Rectal smooth muscle tissue (tissue), 1 donor: ENCODE data around the gene FBXL4.

Experiments used
- H3K27ac ChIP-seq: one replicate; pipeline ENCODE4 v1.7.0; 2013; ENCODE audit warnings: low read depth, low read length, inconsistent platforms
- H3K27me3 ChIP-seq: one replicate; pipeline ENCODE4 v1.7.0; 2013; ENCODE audit warnings: low read length; ENCODE audit not compliant: control insufficient read depth, insufficient read depth
- H3K36me3 ChIP-seq: one replicate; pipeline ENCODE4 v1.7.0; 2013; ENCODE audit warnings: low read length; ENCODE audit not compliant: control insufficient read depth, insufficient read depth
- H3K4me1 ChIP-seq: one replicate; pipeline ENCODE4 v1.7.0; 2013; ENCODE audit warnings: low read length; ENCODE audit not compliant: control insufficient read depth, insufficient read depth
- H3K4me3 ChIP-seq: one replicate; pipeline ENCODE4 v1.7.0; 2013; ENCODE audit warnings: low read length
- H3K9ac ChIP-seq: one replicate; pipeline ENCODE4 v1.7.0; 2013; ENCODE audit warnings: low read length

Gene FBXL4

DNA sequence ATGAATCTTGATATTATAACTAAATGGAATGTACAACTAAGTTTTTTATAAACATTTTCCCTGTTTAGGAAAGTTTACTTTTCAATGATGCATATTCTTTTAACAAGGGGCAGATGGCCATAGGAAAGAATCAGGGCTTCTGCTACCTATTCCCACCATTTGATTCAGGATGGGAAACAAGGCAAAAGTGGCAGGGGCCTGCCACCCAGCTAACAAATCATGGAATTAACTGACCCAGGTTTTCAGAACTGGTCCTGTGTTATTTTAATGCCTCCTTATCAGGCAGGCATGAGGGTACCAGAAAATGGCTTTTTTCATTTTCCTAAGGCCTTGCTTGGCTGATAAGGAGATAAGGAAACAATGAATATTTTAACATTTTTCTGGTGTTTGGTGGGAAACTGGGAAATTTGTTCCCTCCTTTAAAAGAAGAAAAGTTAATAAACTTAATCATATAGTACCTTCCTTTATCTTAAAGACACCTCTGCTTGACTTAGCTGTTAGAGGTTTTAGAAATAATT, 106.7 kb downstream of the FBXL4 start:
- peaks cover 40% of the 10 kb centered on the region for H3K27me3 ChIP-seq
- H3K4me1 ChIP-seq: no peaks in the 10 kb centered on the region
- no peak overlapping the region for H3K9ac ChIP-seq
- no peak overlapping the region for H3K4me3 ChIP-seq
- no peak overlapping the region for H3K27ac ChIP-seq
- no peaks in the 10 kb centered on the region for H3K36me3 ChIP-seq

GRCh38 chr6:98840385-98840784, 107.4 kb downstream of the FBXL4 start:
- Histone ChIP-seq H3K9ac (no peak overlapping the region), H3K4me3 (no peak overlapping the region), H3K27ac (no peak overlapping the region), H3K36me3 (no peaks in the 10 kb centered on the region), H3K4me1 (no peaks in the 10 kb centered on the region), H3K27me3 (peaks cover 46% of the 10 kb centered on the region)

- Histone ChIP-seq H3K9ac (no peak overlapping the region), H3K27ac (no peak overlapping the region), H3K4me3 (no peak overlapping the region), H3K27me3 (peaks cover 49% of the 10 kb centered on the region), H3K36me3 (no peaks in the 10 kb centered on the region), H3K4me1 (no peaks in the 10 kb centered on the region)
These were observed 107.9 kb downstream of the FBXL4 start for GRCh38 chr6:98839781-98840361.

DNA sequence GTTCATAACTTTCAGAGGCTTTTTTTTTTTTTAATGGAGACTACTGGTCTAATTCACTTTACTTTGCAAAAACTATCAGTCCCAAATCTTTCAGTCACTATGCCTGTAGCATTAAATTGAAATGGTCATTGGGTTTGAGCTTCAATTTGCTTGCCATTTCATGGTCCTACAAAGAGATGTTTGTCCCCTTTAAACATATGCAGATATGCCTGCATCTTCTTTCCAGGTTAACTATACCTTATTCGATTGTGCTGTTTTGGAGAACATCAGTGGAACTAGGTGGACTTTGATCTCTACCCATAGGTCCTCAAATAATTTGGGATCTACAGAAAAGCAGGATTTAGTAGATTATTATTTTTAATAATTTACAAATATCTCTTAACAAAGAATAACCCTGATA, 108.8 kb downstream of the FBXL4 start:
- Histone ChIP-seq H3K27me3 (peaks cover 49% of the 10 kb centered on the region), H3K9ac (no peak overlapping the region), H3K4me1 (no peaks in the 10 kb centered on the region), H3K4me3 (no peak overlapping the region), H3K27ac (no peak overlapping the region), H3K36me3 (no peaks in the 10 kb centered on the region)

GRCh38 chr6:98838032-98838431, 109.7 kb downstream of the FBXL4 start:
- Histone ChIP-seq H3K36me3 (no peaks in the 10 kb centered on the region), H3K27ac (no peak overlapping the region), H3K4me3 (no peak overlapping the region), H3K27me3 (peaks cover 44% of the 10 kb centered on the region), H3K4me1 (no peaks in the 10 kb centered on the region), H3K9ac (no peak overlapping the region)

DNA sequence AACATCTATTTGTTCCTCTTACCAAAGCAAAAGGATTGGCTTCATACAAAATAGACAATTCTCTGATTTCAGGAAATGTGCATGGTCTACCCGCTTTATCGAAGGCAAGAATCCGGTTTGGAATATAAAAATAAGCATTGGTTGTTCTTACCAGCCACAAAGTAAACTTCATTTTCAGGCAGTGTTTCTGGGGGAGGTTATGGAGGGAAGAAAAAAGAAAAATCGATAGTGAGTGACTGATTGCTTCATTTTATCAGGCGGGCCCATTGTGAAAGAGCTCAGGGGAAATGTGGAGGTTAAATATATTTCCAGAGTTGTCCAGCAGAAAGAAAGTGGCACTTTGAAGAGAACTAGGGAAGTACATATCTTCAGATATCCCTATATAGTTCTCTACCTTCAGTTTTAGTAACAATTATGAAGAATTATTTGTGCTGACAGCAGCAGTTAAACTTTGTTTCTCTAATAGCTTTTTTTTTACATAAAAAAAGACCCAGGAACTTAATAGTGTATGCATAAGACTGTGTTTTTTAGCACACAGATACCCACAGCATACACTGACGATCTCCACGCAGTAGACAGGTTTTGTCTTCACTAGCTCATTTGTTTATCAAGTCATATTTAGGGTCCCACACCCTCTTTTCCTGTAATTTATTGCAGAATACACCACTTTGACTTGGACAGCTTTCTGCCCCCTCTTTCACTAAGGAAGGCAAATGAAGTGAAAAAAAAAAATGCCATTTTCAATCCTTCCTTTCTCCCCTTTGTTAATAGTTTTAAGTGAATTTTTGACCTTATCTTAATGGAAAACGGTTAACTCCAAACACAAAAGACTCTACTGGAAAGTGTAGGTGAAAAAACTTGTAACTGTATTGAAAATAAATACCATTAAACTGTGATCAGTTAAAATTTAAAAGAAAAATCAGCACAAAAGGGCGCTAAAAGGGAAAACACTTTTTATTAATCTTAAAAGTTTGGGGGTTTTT, 110.5 kb downstream of the FBXL4 start:
- Histone ChIP-seq H3K4me1 (peaks cover 7% of the 10 kb centered on the region), H3K9ac (no peak overlapping the region), H3K36me3 (no peaks in the 10 kb centered on the region), H3K27ac (no peak overlapping the region), H3K27me3 (peaks cover 44% of the 10 kb centered on the region), H3K4me3 (no peak overlapping the region)

DNA sequence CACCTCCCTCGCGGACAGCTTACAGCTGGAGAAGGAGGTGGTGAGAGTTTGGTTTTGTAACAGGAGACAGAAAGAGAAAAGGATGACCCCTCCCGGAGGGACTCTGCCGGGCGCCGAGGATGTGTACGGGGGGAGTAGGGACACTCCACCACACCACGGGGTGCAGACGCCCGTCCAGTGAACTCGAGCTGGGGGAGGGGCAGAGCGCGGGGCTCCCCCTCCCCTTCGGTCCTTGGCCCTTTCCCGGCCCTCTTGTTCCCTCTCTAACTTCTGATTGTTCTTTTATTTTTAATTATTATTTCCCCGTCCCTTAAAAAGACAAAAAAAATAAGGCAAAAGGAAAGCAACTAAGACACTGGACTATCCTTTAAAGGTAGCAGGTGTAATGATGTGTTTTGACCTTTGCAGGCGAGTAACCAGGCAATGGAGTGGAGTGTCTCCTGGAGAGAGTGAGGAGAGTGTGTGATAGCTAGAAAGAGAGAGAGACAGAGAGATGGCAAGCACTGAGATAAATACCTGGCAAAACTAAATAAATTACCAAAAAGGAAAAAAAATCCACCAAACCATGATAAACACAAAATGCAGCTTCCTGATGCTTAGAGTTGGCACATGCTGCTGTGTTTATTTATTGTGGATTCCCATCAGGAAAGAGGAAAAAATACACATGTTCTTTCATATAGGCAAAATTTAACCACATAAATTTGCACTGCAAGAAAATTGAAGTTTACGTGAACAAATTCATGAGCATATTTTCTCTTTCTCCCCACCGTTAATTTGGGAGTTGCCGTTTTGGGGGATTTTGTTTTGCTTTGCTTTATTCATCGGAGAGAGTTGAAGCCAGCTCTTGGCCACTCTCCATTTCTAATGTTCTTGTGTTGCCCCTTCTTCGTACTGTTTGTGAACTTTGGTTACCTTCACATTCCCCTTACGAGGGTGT, 111.5 kb downstream of the FBXL4 start:
- H3K4me1 ChIP-seq: peaks cover 10% of the 10 kb centered on the region
- H3K4me3 ChIP-seq: no peak overlapping the region
- no peaks in the 10 kb centered on the region for H3K36me3 ChIP-seq
- no peak overlapping the region for H3K9ac ChIP-seq
- H3K27me3 ChIP-seq: peaks cover 49% of the 10 kb centered on the region
- H3K27ac ChIP-seq: no peak overlapping the region

- Histone ChIP-seq H3K9ac (no peak overlapping the region), H3K4me3 (peak overlapping the region; percentile 13), H3K4me1 (peaks cover 10% of the 10 kb centered on the region), H3K27ac (no peak overlapping the region), H3K27me3 (peaks cover 48% of the 10 kb centered on the region), H3K36me3 (no peaks in the 10 kb centered on the region)
These were observed 112.4 kb downstream of the FBXL4 start for GRCh38 chr6:98835149-98836024.

GRCh38 chr6:98834060-98835031, 113.4 kb downstream of the FBXL4 start, which contains the start of gene POU3F2:
Gene POU3F2, plus strand, starts transcription at chr6:98834574. Its CDS starts 300 bp downstream, at chr6:98834874.
- no peak within 1 kb of the TSS for H3K9ac ChIP-seq
- no peaks in the 10 kb centered on the region for H3K36me3 ChIP-seq
- H3K27ac ChIP-seq: no peak within 1 kb of the TSS
- H3K4me1 ChIP-seq: peaks cover 10% of the 10 kb centered on the region
- peak within 1 kb of the TSS; percentile 56 for H3K4me3 ChIP-seq
- peaks cover 45% of the 10 kb centered on the region for H3K27me3 ChIP-seq

- Histone ChIP-seq H3K9ac (no peak overlapping the region), H3K4me3 (peak overlapping the region; percentile 56), H3K4me1 (peaks cover 10% of the 10 kb centered on the region), H3K27me3 (peaks cover 46% of the 10 kb centered on the region), H3K27ac (no peak overlapping the region), H3K36me3 (no peaks in the 10 kb centered on the region)
These were observed 114.3 kb downstream of the FBXL4 start for GRCh38 chr6:98833307-98834059.
